ENCODE measurements around the gene KRIT1.

The KRIT1 gene

DNA sequence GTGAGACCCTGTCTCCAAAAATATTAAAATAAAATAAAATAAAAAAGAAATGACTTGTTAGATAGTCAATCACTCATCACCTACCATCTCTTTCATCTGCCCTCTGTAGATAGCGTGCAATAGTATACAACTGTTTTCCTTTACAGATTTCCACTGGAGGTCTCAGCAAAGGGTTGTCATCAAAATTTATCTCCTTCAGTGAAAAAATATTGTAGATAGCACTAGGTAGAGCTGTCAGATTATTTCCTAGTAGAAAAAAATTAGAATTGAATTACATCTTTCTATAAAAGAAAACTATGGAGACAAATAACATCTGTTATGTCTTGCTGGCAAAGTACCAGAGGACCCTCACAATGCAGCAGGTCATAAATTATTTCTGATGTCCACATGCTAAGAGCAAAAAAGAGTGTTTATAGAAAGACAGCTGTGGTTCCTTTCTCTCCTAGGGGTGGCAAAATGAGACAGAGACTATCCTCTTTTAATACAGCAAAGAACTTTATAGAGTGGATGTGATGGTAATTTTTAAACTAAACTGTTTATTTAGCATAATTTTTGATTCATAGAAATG is 95.2 kb downstream of the KRIT1 start:
- no peak overlapping the region for H3K4me3 ChIP-seq (ENCODE audit: low read length)
- no peak for DNase-seq (ENCODE audit: low read depth)
- TF ChIP-seq, protein P1, sequence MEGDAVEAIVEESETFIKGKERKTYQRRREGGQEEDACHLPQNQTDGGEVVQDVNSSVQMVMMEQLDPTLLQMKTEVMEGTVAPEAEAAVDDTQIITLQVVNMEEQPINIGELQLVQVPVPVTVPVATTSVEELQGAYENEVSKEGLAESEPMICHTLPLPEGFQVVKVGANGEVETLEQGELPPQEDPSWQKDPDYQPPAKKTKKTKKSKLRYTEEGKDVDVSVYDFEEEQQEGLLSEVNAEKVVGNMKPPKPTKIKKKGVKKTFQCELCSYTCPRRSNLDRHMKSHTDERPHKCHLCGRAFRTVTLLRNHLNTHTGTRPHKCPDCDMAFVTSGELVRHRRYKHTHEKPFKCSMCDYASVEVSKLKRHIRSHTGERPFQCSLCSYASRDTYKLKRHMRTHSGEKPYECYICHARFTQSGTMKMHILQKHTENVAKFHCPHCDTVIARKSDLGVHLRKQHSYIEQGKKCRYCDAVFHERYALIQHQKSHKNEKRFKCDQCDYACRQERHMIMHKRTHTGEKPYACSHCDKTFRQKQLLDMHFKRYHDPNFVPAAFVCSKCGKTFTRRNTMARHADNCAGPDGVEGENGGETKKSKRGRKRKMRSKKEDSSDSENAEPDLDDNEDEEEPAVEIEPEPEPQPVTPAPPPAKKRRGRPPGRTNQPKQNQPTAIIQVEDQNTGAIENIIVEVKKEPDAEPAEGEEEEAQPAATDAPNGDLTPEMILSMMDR (conservative IDR thresholded peaks at IDR 0.05; ENCODE audit: low read length): no peak

DNA sequence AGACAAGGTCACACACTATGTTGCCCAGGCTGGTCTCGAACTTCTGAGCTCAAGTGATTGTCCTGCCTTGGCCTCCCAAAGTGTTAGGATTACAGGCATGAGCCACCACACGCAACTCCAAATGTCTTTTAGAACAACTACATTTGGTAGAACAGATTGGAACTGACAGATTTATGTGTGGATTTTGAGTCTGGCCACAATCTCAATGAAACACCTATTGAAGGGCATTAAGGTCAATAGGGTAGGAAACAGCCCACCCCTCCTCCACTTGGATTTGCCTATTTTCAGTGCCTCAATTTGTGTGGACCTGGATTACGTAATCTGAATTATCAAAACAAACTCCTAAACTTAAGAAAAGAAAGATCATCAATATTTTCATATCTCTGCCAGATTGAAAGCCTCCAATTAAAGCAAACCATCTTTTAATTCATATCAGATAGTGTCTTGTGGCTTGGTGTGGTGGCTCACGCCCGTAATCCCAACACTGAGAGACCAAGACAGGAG is 95.9 kb downstream of the KRIT1 start:
- no peak for DNase-seq (ENCODE audit: low read depth)
- no peak overlapping the region for H3K4me3 ChIP-seq (ENCODE audit: low read length)
- TF ChIP-seq, protein P1 (conservative IDR thresholded peaks at IDR 0.05; ENCODE audit: low read length): no peak

All from AG10803 (cell line).